LNCaP clone FGC (cell line): ENCODE data around the gene GALNS.
"Not testable (repeated sequence)": the region's sequence is repeated elsewhere in the genome, so short reads cannot be mapped to it uniquely, and the experiment has no call there.

Source experiments
- DNase-seq: peaks from one replicate; pipeline ENCODE4 v3.0.0-alpha.2; 2011; ENCODE audit warnings: low read depth
- H3K4me3 ChIP-seq: 2 replicates; pipeline ENCODE4 v1.5.1; 2011; ENCODE audit warnings: mild to moderate bottlenecking, low read depth, low read length, control low read depth
- CTCF ChIP-seq: IDR thresholded peaks from 2 replicates; pipeline ENCODE4 v1.5.1; 2012; ENCODE audit warnings: mild to moderate bottlenecking; ENCODE audit not compliant: control insufficient read depth, insufficient read depth; ENCODE audit errors: extremely low read depth

The GALNS gene

GRCh38 chr16:88796278-88796677 is 60.5 kb downstream of the GALNS start:
- no peak for TF ChIP-seq CTCF
- no peak overlapping the region for H3K4me3 ChIP-seq
- DNase-seq: no peak

GRCh38 chr16:88793251-88793954 is 63.3 kb downstream of the GALNS start:
- no peak overlapping the region for H3K4me3 ChIP-seq
- TF ChIP-seq CTCF: no peak
- no peak for DNase-seq

DNA sequence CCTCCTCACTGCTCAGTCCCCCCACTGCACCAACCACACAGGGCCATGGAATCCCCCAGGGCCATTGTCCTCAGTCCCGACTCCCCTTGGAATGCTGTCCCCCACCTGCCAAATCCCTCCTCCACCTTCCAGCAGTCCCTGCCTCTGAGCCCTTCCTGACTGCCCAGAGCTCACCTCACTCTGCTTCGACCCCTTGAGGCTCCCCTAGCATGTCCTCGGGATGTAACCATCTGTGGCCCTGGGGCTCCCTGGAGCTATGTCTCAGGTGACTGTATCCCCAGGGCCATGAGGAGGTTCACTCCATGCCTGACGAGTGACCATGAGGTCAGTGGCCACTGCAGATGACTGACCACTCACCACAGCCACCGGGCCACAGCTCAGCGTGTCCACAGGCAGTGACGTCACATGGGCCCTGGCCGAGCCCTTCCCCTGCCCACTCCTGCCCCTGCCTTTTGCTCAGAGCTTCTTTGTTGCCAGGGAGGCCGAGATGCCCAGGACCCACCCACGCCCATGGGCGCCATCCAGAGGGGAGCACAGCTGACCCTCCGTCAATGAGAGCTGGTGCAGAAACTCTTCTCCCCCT is 64.0 kb downstream of the GALNS start:
- H3K4me3 ChIP-seq: no peak overlapping the region
- DNase-seq: no peak
- TF ChIP-seq CTCF: no peak

GRCh38 chr16:88792078-88792550 is 64.6 kb downstream of the GALNS start:
- no peak for TF ChIP-seq CTCF
- no peak for DNase-seq
- H3K4me3 ChIP-seq: no peak overlapping the region

DNA sequence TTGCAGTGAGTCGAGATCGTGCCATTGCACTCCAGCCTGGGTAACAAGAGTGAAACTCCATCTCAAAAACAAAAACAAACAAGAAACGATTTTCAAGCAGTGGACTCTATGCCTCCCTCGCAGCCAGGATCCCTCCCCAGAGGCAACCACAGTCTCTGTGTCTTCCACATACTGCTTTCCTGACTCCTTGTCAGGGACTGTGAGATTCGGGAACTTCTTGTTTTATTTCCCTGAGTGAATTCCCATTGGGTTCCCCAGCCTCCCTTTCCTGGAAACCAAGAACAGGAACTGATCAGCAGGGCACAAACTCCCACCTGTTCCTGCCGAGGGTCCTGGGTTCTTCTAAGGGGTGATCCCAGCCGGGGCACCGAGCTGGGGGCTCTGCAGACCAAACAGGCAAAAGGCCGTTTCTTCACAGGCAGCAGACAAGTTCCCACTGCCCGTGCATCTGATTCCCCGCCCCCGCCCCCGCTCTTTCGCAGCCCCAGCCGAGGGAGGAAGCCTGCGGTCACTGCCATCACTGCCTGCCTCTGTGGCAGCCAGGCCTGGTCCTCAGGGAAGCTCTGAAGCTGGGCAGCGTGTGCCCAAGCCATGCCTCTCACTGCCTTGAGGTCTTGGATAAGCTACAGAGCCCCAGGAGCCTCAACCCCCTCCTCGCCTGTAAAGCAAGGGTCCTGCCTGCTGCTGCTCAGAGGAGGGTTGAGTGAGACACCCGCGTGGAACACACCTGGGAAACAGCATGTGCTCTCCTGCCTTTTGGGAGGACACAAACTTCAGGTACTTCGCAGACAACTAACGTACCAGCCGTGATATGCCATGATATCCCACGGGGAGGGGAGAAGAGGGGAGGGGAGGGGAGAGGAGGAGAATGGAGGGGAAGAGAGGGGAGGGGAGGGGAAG is 66.2 kb downstream of the GALNS start:
- no peak for DNase-seq
- H3K4me3 ChIP-seq: no peak overlapping the region
- TF ChIP-seq CTCF: no peak

DNA sequence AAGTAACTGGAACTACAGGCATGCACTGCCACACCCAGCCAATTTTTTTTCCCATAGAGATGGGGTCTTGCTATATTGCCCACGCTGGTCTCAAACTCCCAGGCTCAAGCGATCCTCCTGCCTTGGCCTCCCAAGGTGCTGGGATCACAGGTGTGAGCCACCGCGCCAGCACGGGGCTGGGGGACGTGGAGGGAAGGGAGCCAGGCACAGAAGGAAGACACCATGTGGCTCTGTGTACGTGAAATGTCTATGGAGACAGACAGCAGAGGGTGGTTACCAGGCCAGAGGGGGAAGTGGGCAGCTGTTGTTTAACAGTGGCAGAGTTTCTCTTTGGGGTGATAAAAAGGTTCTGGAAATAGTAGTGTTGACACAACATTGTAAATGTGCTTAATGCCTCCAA is 67.2 kb downstream of the GALNS start:
- DNase-seq: no peak
- no peak overlapping the region for H3K4me3 ChIP-seq
- no peak for TF ChIP-seq CTCF

GRCh38 chr16:88788749-88789148 is 68.0 kb downstream of the GALNS start:
- DNase-seq, H3K4me3 ChIP-seq: not testable (repeated sequence)
